Right lobe of liver (tissue), 4 donors: Measurements from ENCODE around the gene FRMPD2.

ENCODE experiments used
- CTCF ChIP-seq, 4 donors: fragments of 200-600 bp in 3 of 4; fragments of 450-650 bp in 1 of 4; IDR thresholded peaks; one replicate each; pipeline versions ENCODE4 v1.5.1 to v1.8.0; 2016 to 2022; ENCODE audit warnings: antibody characterized with exemption in 4 of 4, mild to moderate bottlenecking in 2 of 4
- POLR2A ChIP-seq: fragments of 450-650 bp; IDR thresholded peaks from one replicate; pipeline ENCODE4 v1.6.1; 2017; ENCODE audit warnings: antibody characterized with exemption, mild to moderate bottlenecking
- donor health status: DM: no; HTN: no; CAD: no.
- donor health status: DM: no; HTN: no; CAD: no.
- donor health status: DM: no; HTN: yes; CAD: no.

GRCh38 chr10:48274636-48275035, at the start of gene FRMPD2:
- no peak for TF ChIP-seq CTCF (IDR thresholded peaks at IDR 0.05)
- TF ChIP-seq POLR2A: no peak
